HG02642 (cell line): ENCODE data around the gene TDRD10.

Experiments
- ATAC-seq: cut with Tn5 transposase; IDR thresholded peaks from one replicate; pipeline ENCODE4 v1.9.1; 2021; ENCODE audit warnings: mild to moderate bottlenecking; ENCODE audit not compliant: unreplicated experiment, poor library complexity

TDRD10 gene

GRCh38 chr1:154550070-154550469 is 48.1 kb downstream of the TDRD10 start:
- no peak for ATAC-seq

GRCh38 chr1:154550657-154551056 is 48.6 kb downstream of the TDRD10 start:
- ATAC-seq: no peak

DNA sequence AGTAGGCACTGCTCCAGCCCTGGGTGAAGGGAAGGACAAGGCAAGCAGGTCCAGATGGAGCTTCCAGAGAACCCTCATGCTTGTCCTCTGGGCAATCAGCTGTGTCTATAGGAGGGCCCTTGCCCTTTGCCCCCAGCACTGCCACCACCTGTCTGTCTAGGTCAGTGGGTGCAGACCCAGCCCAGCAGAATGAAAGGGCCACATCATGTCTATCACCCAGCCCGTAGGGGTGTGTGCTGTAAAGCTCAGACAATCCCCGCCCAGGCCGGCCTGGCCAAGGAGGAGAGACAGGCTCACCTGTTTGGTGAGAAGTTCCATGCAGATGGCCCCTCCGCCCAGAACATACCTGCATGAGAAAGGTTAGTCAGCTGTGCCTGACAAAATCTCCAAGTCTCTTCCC is 49.5 kb downstream of the TDRD10 start:
- ATAC-seq: no peak

- ATAC-seq: no peak
Measured at GRCh38 chr1:154552036-154552435, 50.0 kb downstream of the TDRD10 start.

DNA sequence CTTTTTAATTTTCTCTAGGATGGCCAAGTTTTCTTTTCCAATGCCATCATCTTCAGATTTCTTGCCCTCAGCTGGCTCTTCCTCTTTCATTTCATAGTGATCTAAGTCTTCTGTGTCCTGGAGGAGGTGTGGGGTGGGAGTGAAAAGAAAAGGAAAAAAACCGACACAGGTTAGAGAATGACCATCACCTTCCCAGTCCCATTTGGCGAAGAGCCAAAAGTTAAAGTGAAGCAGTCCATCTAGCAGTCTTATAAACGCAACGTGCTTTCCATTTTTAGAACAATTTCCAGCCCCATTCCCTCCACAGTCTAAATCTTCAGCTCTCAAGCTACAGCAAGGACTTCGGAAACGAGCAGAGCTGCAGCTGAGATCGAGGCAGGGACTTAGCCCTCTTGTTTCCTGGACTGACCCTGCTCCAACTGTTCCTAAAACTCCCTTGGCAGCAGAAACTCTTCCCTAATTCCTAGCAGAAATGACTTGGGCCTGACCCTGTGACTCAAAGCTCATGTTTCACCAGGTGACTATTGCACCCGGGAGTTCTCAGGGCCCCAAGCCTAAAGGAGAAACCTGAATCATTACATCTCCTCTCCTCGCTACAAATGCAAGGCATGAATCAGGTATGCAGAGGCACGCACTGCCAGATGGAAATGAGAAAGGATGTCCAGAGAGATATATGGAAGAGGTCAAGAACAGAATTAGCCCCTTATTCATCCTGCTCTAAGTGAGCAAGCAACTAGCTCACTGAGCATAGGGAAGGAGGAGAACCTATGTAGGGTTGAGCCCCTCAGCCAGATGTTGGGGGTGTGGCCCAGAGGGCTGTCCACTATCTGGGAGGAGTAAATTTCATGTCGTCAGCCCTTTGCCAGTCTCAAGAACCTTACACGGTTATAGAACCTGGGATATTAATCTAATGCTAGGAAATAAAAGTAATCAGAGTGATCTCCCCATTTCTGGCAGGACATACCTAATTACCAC is 51.3 kb downstream of the TDRD10 start:
- ATAC-seq: no peak

DNA sequence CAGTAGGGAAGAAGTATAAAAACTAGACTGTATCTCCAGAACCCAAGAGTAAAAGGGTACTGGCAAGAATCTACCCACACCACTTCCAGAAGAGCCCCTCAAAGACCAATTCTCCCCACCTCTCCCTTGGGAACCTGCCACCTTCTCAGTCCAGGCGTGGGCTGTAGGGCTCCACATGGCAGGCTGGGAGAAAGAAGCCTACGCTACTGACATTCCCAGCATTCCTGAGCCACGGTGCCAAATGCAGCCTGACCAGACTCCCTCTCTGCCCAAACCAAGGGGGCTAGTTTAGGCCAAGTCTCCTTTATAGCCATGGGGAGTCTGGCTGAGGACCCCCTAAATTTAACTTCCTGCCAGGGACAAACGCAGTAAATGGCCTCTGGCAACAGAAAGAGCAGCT is 54.4 kb downstream of the TDRD10 start:
- no peak for ATAC-seq

GRCh38 chr1:154557248-154557938 is 55.4 kb downstream of the TDRD10 start:
- ATAC-seq: no peak

DNA sequence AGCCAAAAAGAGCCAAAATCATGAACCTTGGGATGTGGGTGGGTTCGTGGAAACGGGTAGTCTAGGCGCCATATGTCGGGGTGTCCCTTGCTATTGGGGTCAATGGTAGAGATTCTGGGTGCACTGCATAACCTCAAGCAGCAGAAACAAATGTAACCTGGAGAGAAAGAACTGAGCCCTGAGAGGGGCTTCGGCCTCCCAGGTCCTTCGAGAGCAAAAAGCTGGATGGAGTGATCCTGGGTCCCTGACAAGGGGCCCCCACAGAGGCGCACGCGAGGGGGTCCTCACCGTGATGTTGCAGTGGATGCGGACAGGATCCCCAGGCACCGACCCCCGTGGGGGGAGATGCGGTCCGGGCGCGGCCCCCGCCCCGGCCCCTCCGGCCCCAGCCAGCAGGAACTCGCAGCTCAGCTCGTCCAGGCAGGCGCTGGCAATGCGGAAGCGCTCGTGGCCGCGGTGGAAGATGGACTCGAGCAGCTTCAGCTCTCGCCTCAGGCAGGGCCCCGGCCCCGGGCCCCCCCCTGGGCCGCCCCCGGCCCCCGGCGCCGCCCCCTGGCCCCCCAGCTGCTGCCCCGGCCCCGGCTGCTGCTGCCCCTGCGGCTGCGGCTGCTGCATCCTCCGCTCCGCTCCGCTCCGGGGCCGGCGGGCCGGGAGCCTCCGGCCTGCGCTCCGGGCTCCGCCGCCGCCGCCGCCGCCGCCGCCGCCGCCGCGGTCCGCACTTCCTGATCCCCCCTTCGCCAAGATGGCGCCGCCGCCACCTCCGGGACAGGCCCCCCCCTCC is 56.1 kb downstream of the TDRD10 start, which contains the start of gene UBE2Q1:
Gene UBE2Q1 (minus strand): TSS at position 724 of the 781 bp plus-strand sequence. CDS start 109 bp downstream, at position 615.
- ATAC-seq: peak; percentile 22

GRCh38 chr1:154558720-154559465 is 56.9 kb downstream of the TDRD10 start:
- ATAC-seq: peak; percentile 89

GRCh38 chr1:154559466-154560044 is 57.5 kb downstream of the TDRD10 start:
- ATAC-seq: peak; percentile 31

DNA sequence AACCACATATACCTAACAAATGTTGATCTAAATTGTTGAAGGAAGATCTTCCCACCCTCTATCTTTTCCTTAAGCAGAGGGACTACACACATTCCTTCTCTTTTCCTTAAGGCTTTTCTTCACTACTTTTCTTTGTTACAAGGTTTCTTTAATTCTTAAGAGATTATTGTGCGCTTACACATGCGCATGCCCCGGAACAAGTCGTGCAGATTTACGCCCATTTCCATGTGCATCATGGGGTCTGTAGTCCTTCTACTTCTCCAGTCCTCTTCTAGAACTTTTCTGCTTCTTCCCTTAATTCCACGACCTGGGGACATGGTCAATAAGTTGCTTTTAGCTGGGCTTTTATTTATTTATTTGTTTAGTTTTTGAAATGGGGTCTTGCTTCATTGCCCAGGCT is 63.9 kb downstream of the TDRD10 start:
- ATAC-seq: no peak

- peak; percentile 69 for ATAC-seq
Measured at GRCh38 chr1:154567386-154568156, 65.6 kb downstream of the TDRD10 start, which contains the start of gene CHRNB2. Gene CHRNB2, plus strand, starts transcription at chr1:154567778. Its CDS starts 267 bp downstream, at chr1:154568045.

DNA sequence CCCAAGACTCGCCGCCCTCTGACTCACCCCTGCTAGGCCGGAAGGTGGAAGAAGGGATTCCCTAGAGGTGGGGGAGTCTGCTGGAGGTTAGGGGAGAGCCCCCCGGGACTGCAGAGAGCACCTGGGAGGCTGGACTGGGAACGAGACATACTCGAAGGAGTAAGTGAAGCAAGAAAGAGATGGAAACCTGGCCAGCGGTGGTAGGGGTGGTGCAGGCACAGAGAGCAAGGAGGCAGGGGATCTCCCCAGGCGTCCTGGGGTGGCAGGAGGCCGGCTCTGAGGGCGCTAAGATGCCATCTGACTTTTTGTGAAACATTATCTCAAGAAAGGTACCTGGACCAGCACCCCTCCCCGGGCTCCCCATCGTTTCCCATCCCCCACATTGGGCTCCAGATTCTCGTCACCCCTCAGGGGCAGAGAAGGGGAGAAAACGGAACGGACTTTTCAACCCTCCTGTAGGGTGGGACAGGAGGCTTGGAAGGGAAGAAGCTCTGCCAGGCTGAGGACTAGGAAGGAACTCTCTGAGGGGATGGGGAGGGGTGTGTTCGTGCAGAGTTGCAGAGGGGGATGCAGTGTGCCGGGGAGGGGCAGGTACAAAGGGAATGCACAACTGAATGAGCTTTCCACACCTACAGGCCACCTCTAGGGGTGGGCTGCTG is 66.3 kb downstream of the TDRD10 start:
- ATAC-seq: no peak

- no peak for ATAC-seq
Measured at GRCh38 chr1:154571244-154571963, 69.4 kb downstream of the TDRD10 start.

GRCh38 chr1:154571964-154572288 is 69.9 kb downstream of the TDRD10 start:
- no peak for ATAC-seq

GRCh38 chr1:154572468-154573167 is 70.6 kb downstream of the TDRD10 start:
- ATAC-seq: no peak

- no peak for ATAC-seq
Measured at GRCh38 chr1:154573168-154573510, 71.1 kb downstream of the TDRD10 start.
